Pons (tissue), 1 donor: Measurements from ENCODE around the gene SEPTIN5.
"Not testable (repeated sequence)": the region's sequence is repeated elsewhere in the genome, so short reads cannot be mapped to it uniquely, and the experiment has no call there.

Experiments
- DNase-seq: peaks from one replicate; pipeline ENCODE4 v3.0.0-alpha.2; 2016; ENCODE audit warnings: low spot score

The SEPTIN5 gene

GRCh38 chr22:19680911-19681862 lies 33.1 kb upstream of the SEPTIN5 start:
- DNase-seq = no peak

DNA sequence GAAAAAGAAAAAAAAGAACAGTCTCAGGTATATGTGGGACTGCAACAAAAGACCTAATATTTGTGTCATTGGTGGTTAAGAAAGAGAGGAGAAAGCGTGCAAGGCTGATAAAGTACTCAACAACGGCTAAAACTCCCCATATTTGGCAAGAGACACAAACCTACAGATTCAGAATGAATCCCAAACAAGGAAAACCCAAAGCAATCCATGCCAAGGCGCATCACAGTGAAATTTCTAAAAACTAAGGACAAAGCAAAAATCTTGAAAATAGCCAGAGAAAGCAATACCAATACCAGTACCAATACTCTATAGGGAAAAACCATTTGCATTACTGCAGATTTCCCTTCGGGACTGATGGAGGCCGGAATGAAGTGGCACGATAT lies 32.4 kb upstream of the SEPTIN5 start:
- no peak for DNase-seq

DNA sequence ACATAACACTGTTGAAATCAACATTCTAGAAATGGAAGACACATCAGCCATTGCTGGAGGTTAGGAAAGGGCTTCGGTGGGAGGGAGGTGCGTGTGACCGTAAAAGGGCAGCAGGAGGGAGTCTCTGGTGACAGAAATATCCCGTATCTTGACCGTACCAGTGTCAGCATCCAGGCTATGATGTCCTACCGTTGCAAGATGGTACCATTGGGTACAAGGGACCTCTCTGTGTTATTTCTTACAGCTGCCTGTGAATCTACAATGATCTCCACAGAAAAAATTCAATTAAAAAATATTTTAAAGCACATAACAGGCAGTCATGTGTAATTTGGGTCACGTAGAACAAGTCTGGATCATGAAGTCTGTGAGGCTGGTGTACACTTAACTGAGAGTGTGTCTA lies 27.4 kb upstream of the SEPTIN5 start:
- no peak for DNase-seq

DNA sequence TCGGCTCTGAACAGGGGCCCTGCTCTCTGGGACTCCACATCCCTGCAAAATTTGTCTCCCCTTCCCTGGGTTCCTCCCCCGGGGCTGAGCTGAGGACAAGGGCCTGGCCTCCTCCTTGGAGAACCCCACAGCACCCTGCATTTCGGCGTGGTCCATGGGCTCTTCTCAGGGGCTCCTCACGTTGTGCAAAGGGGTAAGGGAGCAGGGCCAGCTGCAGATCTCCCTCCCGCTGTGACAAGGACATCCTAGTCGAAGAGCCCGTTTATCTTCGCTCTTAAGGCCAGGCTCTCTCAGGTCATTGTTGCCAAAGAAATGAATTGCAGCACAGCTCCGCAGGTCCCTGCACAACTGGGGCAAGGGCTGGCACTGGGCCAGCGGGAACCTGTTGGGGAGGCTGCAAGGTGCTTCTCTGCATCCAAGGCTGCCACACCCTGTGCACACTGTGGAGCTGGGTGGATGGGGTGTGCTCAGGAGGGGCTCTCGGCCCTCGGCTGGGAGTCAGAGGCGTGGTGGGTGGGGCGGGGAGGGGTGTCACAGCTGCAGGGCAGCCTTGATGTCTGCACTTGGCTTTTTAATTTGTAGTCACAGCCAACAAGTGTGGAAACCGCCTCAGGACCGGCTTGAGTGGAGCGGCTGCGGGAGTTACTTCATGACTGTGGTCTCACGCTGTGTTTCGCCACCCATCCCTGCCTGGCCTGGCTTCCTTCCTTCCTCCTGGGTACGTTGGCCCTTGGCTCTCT lies 26.6 kb upstream of the SEPTIN5 start:
- no peak for DNase-seq

DNA sequence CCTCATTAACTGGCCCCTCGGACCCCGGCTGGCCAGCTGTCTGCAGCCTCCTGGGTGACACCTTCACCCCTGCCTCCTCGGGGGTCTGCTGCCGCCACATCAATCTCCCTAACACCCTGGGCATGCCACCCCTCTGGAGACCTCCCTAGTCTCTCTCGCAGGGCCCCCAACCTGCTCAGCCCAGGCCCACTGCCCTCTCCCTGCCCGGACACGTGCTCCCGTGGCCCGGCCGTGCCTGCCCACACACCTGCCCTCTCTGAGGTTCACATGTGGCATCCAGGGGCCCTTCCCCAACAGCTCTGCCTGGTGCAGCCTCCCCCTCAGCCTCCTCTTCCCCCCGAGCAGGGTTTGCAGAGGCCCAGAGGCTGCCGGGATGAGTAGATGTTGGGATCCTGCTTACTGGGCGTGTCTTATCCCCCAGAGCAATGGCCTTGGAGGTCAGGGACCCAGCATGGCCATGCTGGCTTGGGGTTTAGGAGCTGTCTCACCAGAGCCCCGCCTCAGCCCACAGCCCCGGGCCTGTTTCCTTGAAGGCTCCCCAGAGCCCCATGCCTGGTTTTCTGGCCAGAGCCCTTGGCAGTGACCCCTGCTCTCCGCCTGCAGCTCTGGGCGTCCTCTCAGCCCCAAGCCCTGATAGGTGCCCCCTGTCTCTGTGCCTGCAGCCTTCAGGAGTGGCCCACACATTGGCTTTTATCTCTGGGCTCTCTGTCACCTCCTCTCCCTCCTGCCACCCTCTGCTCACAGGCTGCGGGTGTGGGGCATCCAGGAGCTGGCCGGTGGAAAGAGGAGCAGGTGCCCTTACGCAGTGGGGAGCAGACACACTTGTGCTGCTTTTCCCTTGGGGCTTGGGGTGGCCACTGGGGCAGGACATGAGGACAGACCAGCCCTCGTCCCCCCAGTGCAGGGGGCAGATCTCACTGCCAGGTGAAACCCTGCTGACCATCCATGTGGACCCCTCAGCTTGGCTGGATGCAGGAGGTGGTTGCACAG lies 25.7 kb upstream of the SEPTIN5 start:
- DNase-seq = no peak

- no peak for DNase-seq
These were observed 24.9 kb upstream of the SEPTIN5 start for GRCh38 chr22:19689408-19689807.

- no peak for DNase-seq
These were observed 23.1 kb upstream of the SEPTIN5 start for GRCh38 chr22:19691007-19691720.

DNA sequence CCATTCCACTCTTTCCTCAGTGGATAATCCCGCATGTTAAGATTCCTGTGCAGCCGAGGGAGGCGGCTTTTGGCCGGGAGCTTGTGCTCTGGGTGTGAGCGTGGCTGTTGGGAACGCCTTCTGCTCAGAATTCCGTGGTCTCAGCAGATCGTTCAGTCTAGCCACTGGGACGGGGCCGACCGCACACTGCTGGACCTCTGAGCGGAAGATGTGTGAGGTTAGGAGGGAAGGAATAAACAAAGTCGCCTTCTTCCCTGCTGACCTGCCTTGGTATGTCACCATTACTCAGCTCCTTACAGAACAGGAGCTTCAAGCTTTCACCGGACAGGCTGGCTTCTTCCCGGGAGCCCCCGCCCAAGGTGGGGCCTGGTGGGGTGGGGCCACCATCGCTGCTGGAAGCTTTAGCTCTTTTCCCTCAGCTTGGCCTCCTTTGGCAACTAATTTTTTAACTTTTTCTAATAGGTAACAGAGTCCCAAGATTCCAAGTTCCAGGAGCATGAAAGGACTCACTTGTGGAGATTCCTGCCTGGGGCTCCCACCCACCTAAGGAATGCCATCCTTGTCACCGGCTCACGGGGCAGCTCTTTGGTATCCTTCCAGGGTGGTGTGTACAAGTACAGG lies 22.5 kb upstream of the SEPTIN5 start:
- DNase-seq = no peak

DNA sequence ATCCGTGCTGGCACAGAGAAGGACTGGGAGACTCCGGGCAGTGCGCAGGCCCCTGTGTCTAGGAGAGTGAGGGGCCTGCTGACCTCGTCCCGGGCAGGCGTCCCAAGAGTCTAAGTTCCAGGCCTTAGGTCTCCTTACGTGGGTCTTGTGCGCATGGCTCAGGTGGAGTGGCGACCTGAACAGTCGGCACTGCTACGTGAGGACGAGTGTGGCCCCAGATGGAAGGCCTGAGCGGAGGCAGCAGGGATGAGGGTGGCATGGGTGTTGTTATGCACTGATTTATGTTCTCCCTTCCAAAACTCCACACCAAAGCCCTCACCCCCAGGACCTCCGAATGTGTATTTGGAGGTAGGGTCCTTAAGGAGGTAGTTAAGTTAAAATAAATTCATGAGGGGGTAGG lies 20.7 kb upstream of the SEPTIN5 start:
- DNase-seq = no peak

- DNase-seq = no peak
These were observed 20.2 kb upstream of the SEPTIN5 start for GRCh38 chr22:19693981-19694670.

GRCh38 chr22:19694696-19695095 lies 19.6 kb upstream of the SEPTIN5 start:
- no peak for DNase-seq

- DNase-seq = no peak
These were observed 17.6 kb upstream of the SEPTIN5 start for GRCh38 chr22:19696504-19697276.

- DNase-seq = not testable (repeated sequence)
These were observed 16.4 kb upstream of the SEPTIN5 start for GRCh38 chr22:19697871-19698270.

DNA sequence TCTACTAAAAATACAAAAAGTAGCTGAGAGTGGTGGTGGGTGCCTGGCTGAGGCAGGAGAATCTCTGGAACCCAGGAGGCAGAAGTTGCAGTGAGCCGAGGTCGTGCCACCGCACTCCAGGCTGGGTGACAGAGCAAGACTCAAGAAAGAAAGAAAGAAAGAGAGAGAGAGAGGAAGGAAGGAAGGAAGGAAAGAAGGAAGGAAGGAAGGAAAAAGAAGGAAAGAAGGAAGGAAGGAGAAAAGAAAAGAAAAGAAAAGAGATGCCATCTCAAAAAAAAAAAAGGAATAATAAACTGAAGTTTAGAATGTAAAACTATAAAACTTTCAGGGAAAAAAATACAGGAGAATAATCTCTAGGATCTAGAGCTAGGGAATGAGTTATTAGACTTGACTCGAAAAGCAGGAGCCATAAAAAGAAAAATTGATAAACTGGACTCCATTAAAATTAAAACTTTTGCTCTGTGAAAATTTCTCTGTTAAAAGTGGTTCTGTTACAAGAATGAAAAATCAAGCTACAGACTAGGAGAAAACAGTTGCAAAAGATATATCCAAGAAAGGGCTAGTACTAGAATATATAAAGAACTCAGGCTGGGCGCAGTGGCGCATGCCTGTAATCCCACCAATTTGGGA lies 13.4 kb upstream of the SEPTIN5 start:
- DNase-seq = no peak

DNA sequence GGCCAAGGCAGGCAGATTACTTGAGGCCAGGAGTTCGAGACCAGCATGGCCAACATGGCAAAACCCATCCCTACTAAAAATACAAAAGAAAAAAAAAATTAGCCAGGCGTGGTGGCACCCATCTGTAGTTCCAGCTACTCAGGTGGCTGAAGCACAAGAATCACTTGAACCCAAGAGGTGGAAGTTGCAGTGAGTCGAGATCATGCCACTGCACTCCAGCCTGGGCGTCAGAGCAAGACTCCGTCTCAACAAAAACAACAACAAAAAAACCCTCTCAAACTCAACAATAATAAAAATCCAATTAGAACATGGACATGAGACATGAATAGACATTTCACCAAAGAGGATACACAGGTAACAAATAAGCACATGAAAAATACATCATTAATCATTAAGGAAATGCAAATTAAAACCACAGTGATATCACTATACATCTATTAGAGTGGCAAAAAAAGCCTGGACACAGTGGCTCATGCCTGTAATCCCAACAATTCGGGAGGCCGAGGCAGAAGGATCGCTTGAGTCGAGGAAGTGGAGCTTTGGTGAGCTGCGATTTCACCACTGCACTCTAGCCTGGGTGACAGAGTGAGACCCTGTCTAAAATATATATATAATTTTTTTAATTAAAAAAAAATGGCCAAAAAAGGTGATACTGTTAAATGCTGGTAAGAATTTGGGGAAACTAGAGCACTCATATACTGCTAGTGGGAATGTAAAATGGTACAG lies 12.7 kb upstream of the SEPTIN5 start:
- DNase-seq = no peak

DNA sequence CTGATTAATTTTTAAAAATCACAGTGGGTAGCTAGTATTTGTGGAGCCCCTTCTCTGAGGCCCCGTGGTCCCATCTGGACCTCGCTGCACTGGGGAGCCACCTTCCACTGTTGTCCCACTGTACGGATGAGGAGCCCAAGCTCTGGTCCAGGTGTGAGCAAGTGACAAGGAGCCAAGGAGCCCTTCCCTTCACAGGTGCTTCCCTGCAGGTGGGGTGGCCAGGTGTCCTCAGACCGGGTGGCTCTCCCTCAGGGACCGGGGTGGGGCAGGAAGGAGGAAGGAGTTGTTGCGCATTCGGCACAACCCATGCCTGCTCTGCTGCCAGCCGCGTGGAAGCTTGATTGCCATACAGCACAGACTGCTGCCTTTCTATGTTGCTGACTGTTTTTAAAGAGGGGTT lies 10.4 kb upstream of the SEPTIN5 start:
- DNase-seq = no peak

GRCh38 chr22:19704355-19705015 lies 9.8 kb upstream of the SEPTIN5 start:
- no peak for DNase-seq
